HG02885 (cell line): Measurements from ENCODE around the gene RASIP1.
"Not testable (repeated sequence)": the region's sequence is repeated elsewhere in the genome, so short reads cannot be mapped to it uniquely, and the experiment has no call there.

Source experiments
- ATAC-seq: cut with Tn5 transposase; IDR thresholded peaks from one replicate; pipeline ENCODE4 v1.9.1; 2021; ENCODE audit warnings: mild to moderate bottlenecking; ENCODE audit not compliant: unreplicated experiment, poor library complexity

Gene RASIP1

GRCh38 chr19:48735031-48735615 lies 5.3 kb downstream of the RASIP1 start:
- ATAC-seq: no peak

GRCh38 chr19:48734625-48735024 lies 5.8 kb downstream of the RASIP1 start:
- ATAC-seq: no peak

- no peak for ATAC-seq
These were observed 9.0 kb downstream of the RASIP1 start for GRCh38 chr19:48731452-48731851.

GRCh38 chr19:48728911-48729664 lies 11.3 kb downstream of the RASIP1 start:
- ATAC-seq: no peak

GRCh38 chr19:48726556-48726955 lies 13.9 kb downstream of the RASIP1 start:
- ATAC-seq: no peak

GRCh38 chr19:48724796-48725753 lies 15.3 kb downstream of the RASIP1 start:
- no peak for ATAC-seq

GRCh38 chr19:48722196-48722708 lies 18.2 kb downstream of the RASIP1 start:
- ATAC-seq: no peak

- peak; percentile 84 for ATAC-seq
These were observed 19.7 kb downstream of the RASIP1 start for GRCh38 chr19:48720613-48721296.

- no peak for ATAC-seq
These were observed 20.2 kb downstream of the RASIP1 start for GRCh38 chr19:48720251-48720612.

GRCh38 chr19:48719263-48720171 lies 20.9 kb downstream of the RASIP1 start, which contains the start of gene MAMSTR:
Gene MAMSTR (minus strand): TSS chr19:48719725. CDS start chr19:48719031, 694 bp downstream.
- ATAC-seq: no peak

GRCh38 chr19:48718711-48719231 lies 21.6 kb downstream of the RASIP1 start:
- no peak for ATAC-seq

GRCh38 chr19:48718106-48718505 lies 22.3 kb downstream of the RASIP1 start:
- not testable (repeated sequence) for ATAC-seq

GRCh38 chr19:48716562-48717291 lies 23.7 kb downstream of the RASIP1 start:
- ATAC-seq: no peak

GRCh38 chr19:48715681-48716171 lies 24.7 kb downstream of the RASIP1 start:
- ATAC-seq: no peak

GRCh38 chr19:48714759-48715675 lies 25.4 kb downstream of the RASIP1 start:
- no peak for ATAC-seq

- peak; percentile 89 for ATAC-seq
These were observed 26.3 kb downstream of the RASIP1 start for GRCh38 chr19:48713864-48714755.
